Fibroblast of skin of left biceps (primary cell): ENCODE measurements around the gene EPHA1.

Source experiments
- DNase-seq, 2 experiments: peaks; one replicate each; pipeline ENCODE4 v3.0.0-alpha.2; 2013; ENCODE audit warnings: low read depth in 2 of 2

EPHA1 gene

GRCh38 chr7:143389316-143390103 lies 19.1 kb downstream of the EPHA1 start:
- no peak for DNase-seq

- no peak for DNase-seq
Measured at GRCh38 chr7:143388491-143389101, 20.1 kb downstream of the EPHA1 start.

DNA sequence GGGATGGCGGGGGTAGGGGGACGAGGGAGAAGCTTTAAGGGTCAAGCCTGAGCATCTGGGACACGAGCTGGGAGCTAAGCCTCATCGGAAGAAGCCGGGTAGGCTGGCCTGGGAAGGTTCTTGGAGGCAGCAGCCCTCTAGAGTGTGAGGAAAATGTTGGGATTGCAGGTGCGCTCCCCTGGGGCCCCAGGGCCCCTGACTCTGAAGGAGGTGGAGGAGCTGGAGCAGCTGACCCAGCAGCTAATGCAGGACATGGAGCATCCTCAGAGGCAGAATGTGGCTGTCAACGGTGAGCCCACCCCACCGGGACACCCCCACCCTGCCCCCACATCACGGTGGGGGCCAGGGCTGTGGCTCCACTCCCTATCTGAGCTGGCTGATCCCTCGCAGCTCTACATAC lies 20.6 kb downstream of the EPHA1 start:
- DNase-seq = no peak

- no peak for DNase-seq
Measured at GRCh38 chr7:143387156-143387975, 21.3 kb downstream of the EPHA1 start.

DNA sequence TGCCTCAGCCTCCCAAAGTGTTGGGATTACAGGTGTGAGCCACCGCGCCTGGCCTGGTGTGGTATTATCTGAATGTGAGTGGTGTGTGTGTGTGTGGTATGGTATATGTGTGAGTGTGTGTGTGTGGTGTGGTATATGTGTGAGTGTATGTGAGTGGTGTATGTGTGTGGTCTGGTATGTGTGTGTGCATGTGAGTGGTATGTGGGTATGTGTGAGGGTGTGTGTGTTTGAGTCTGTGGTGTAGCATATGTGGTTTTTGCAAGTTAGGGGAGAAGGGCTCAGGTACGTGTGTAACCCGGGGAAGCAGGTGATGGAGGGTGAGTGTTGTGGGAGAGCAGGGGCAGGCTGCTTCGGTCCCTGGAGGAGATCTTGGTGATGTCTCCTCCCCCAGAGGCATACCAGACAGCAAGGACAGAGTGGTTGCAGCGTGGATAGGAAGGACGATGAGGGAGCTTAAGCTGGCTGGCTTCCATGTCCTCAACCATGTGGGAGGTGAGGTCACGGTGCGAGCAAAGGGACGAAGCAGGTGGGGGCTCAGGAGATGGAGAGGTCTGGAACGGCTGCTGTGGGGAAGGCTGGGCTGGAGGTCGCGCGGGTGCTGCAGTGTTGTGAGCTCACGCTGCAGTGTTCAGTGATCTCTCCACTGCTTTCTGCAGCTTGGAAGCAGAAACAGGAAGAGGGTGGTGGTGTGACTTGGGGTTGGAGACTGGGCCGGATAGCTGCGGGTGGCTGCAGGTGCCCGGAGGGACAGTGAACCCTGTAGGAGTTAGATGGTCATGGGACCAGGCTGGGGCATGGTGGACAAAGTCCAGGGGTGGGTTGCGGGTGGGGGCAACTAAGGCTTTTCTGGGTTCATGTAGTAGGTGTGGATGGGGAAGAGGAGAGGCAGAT lies 22.5 kb downstream of the EPHA1 start:
- DNase-seq = no peak

DNA sequence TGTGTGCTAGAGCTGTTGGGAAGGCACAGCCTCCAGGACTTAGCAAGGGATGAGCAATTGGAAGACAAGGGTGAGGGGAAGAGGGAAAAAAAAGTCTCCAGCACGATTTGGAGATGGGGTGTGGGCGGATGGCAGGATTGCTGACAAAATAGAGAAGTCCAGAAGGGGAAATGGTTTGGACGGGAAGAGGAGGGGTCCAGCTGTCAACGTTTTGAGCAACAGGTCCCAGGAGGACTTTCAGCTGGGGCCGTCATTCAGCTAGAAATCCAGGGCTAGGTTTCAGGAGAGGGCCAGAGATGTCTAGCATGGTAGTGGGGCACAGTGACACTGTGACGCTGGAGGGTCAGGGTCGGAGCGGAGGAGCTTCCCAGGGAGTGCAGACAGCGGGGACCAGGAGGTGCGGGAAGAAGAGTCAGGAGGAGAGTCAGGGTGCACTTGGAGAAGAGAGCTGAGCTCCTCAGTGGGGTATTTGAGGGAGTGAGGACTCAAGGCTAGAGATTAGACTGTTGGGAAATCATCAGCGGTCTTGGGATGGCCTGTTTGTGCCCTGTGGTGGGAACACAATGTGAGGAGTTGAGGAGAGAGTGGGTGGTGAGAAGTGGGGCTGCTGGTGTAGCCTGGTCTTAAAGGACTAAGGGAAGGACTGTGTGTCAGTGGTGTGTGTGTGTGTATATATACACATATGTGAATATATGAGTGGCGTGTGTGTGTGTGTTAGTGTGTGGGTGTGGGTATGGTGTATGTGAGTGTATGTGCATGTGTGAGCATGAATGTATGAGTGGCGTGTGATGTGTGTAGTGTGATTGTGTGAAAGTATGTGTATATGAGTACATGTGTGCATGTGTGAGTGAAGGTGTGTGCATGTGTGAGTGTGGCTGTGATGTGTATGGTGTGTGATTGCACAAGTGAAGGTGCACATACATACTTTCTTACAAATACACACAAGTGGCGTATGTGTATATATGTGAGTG lies 23.7 kb downstream of the EPHA1 start:
- no peak for DNase-seq

DNA sequence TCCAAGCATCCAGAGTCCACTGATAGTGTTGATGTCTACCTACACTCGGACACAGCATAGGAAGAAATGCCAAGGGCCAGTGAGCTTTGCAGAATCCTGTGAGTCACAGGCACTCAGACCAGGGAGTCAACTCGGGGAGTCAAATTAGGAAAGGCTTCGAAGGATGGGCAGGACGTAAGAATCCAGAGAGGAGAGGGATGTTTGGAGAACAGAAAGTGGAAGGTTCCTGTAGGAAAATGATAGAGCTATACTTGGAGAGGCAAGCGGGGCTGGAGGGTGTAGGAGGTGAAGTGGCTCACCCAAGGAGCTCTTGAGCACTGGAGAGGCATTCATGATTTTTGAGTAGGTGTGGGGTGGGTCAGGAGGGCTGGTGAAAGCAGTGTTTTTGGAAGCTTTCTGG lies 24.5 kb downstream of the EPHA1 start:
- no peak for DNase-seq

DNA sequence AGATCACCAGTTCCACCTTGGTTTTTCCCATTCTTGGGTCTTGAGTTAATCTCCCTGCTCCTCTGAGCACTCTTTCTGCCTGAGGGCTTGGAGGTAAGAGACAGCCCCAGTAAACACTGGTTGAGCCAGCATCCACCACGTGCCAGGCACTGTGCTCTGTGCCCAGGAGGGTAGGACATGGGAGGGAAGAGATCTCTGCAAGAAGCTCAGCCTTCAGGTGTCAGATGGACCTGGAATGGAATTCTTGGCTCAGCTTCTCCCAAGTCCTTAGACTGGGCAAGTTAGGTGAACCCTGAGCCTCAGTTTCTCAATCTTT lies 25.1 kb downstream of the EPHA1 start:
- no peak for DNase-seq

GRCh38 chr7:143382791-143383641 lies 25.6 kb downstream of the EPHA1 start:
- DNase-seq = no peak

GRCh38 chr7:143382126-143382790 lies 26.4 kb downstream of the EPHA1 start:
- DNase-seq = no peak

GRCh38 chr7:143381427-143382125 lies 27.1 kb downstream of the EPHA1 start:
- DNase-seq = peak; percentile 73 to 74

GRCh38 chr7:143380646-143381426 lies 27.8 kb downstream of the EPHA1 start, which contains the start of gene ZYX:
TSS of gene ZYX (plus strand) at chr7:143381345. CDS start at chr7:143381572, 227 bp downstream.
- peak; percentile 88 to 89 for DNase-seq

DNA sequence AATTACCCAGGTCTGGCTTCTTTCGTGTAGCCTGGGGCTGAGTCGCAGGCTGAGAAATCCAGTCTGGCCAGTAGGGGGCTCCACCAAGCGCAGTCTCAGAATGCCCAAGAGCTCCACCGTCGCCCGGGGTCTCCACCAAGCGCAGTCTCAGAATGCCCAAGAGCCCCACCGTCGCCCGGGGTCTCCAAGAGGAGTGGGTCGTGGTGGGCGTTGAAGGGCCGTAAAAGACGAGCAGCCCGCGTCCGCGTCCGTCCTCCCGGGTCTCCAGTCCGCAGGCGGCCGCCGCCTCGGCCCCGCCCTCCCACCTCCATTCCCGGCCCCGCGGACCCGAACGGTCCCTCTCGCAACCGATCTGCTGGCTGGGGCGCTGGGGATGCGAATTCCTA lies 28.4 kb downstream of the EPHA1 start:
- DNase-seq = peak; percentile 63

DNA sequence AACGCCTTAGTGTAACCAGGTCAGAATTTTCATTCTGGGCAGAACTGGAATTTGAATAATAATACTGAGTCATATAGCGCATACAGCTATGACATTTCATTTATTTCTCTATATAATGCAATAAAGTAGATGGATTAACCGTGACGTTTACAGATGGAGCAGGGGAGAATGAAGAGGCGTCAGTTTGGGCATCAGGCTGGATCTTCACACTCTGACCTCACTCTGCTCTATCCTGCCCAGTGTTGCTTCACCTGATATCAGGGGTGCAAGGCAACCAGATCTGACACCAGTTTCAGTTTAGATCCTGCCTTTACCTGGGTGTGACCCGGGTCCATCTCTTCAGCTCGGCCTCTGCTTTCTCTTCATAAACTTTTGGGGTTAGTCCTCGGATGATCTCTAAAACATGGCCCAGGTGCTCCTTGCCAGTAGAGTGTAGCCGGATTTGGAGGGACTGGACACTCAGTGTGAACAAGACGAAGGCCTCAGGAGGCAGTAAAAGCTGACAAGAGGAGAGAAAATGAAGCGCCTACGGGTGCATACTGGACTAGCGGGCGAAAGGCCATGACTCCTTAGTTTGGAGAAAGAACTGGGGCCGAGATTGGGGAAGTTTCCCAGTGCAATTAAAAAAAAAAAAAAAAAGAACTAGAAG lies 28.9 kb downstream of the EPHA1 start:
- DNase-seq = no peak

DNA sequence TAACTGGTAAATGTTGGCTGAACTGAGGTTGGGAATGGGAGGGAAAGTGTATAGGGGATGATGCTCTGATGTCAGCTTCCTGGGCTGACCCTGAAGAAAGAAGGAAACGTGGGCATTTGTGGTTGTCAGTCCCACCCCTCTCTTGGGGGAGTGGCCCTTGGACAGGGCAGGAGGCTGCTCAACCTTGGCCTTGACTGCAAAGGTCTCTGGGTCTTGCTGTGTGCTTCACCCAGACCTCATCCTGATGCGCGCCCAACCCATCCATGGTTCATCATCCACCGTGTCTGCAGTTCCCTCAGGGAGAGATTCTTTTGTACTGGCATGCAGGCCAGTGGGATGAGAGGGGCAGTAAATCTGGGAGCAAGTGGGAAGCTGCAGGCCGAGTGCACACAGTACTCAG lies 32.3 kb downstream of the EPHA1 start:
- DNase-seq = no peak

- no peak for DNase-seq
Measured at GRCh38 chr7:143375298-143376034, 33.2 kb downstream of the EPHA1 start.
